22Rv1 (cell line): ENCODE results near the gene CALU.

ENCODE experiments used
- H3K27ac ChIP-seq: fragments of 450-650 bp; 2 replicates; pipeline ENCODE4 v1.5.1; 2017
- CTCF ChIP-seq: fragments of 450-650 bp; IDR thresholded peaks from 2 replicates; pipeline ENCODE4 v1.5.1; 2017; ENCODE audit warnings: mild to moderate bottlenecking
- ZFX ChIP-seq: fragments of 450-650 bp; IDR thresholded peaks from 2 replicates; pipeline ENCODE4 v1.6.1; 2017; ENCODE audit warnings: antibody characterized with exemption, borderline replicate concordance

Gene CALU

GRCh38 chr7:128811631-128812430, 72.7 kb downstream of the CALU start:
- H3K27ac ChIP-seq, result no peak overlapping the region
- TF ChIP-seq ZFX (no peak), CTCF (no peak)

- H3K27ac ChIP-seq, result no peak overlapping the region
- TF ChIP-seq CTCF (no peak), ZFX (no peak)
These were observed 73.5 kb downstream of the CALU start for GRCh38 chr7:128812514-128813168.

- H3K27ac ChIP-seq, result no peak overlapping the region
- TF ChIP-seq CTCF (no peak), ZFX (no peak)
These were observed 75.3 kb downstream of the CALU start for GRCh38 chr7:128814499-128814898.

- H3K27ac ChIP-seq, result no peak overlapping the region
- TF ChIP-seq CTCF, result no peak
- no peak for TF ChIP-seq ZFX
These were observed 76.3 kb downstream of the CALU start for GRCh38 chr7:128815289-128815942.

- no peak for TF ChIP-seq ZFX
These were observed 79.5 kb downstream of the CALU start for GRCh38 chr7:128818694-128819093.

More at GRCh38 chr7:128818694-128819093, 79.5 kb downstream of the CALU start:
- H3K27ac ChIP-seq, result no peak overlapping the region
